Bronchial epithelial cell (primary cell): ENCODE measurements around the gene TJP2. TPM values are rescaled to one million over a fixed set of nuclear protein-coding genes. Genes with fewer than 3 reads are reported as not detected.

Source experiments
- DNase-seq: peaks from one replicate; pipeline ENCODE4 v3.0.0-alpha.2; 2010; ENCODE audit warnings: low read depth
- FAIRE-seq: peaks from 2 replicates; lab custom pipeline; 2011; peaks lifted over from hg19 to GRCh38; lab: Jason Lieb, UNC
- H3K27me3 ChIP-seq: 2 replicates; pipeline ENCODE4 v1.5.1; 2011; ENCODE audit warnings: low read length; ENCODE audit not compliant: control insufficient read depth, insufficient read depth
- H3K36me3 ChIP-seq: 2 replicates; pipeline ENCODE4 v1.5.1; 2011; ENCODE audit warnings: low read length; ENCODE audit not compliant: control insufficient read depth, insufficient read depth
- H3K4me3 ChIP-seq: 2 replicates; pipeline ENCODE4 v1.5.1; 2011; ENCODE audit warnings: mild to moderate bottlenecking, low read depth, low read length, control low read depth
- total RNA-seq: library from RNA; depleted of rRNA; stranded (reverse); fragments of >200 nt; gene quantifications from 2 replicates; pipeline ENCODE4 v1.2.1, GENCODE V29; 2014
- TF ChIP-seq, protein P1 (sequence below): IDR thresholded peaks from 2 replicates; pipeline ENCODE4 v1.5.1; 2011; ENCODE audit warnings: mild to moderate bottlenecking, moderate library complexity, low read length, control low read depth, inconsistent platforms; ENCODE audit not compliant: insufficient read depth, severe bottlenecking

Gene TJP2
- 80.3 and 85.6 TPM in 2 replicates for total RNA-seq

DNA sequence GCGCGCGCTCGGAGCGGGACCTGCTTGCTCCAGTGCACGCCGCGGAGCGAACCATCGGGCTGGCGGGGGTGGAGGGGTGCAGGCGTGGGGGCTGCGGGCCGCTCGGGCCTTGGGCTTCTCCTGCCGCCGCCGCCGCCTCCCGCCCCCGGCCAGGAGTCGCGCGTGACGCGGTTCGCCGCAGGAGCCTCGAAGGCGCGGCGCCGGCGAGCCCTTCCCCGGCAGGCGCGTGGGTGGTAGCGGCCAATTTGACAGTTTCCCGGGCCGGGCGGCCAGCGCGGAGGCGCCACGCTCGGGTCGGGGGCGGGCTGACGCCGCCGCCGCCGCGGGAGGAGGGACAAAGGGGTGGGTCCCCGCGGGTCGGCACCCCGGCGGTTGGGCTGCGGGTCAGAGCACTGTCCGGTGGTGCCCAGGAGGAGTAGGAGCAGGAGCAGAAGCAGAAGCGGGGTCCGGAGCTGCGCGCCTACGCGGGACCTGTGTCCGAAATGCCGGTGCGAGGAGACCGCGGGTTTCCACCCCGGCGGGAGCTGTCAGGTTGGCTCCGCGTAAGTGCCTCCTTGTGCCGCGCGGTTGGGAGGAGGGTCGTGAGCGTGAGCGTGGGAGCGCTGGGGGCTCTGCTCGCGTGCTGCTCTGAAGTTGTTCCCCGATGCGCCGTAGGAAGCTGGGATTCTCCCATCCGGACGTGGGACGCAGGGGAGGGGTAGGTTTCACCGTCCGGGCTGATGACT lies at the start of gene TJP2:
TSS of gene TJP2 (plus strand) at position 387 of the 725 bp plus-strand sequence. CDS start at position 483, 96 bp downstream.
- H3K27me3 ChIP-seq: no peaks in the 10 kb centered on the region
- DNase-seq: peak; percentile 67
- TF ChIP-seq, protein P1, sequence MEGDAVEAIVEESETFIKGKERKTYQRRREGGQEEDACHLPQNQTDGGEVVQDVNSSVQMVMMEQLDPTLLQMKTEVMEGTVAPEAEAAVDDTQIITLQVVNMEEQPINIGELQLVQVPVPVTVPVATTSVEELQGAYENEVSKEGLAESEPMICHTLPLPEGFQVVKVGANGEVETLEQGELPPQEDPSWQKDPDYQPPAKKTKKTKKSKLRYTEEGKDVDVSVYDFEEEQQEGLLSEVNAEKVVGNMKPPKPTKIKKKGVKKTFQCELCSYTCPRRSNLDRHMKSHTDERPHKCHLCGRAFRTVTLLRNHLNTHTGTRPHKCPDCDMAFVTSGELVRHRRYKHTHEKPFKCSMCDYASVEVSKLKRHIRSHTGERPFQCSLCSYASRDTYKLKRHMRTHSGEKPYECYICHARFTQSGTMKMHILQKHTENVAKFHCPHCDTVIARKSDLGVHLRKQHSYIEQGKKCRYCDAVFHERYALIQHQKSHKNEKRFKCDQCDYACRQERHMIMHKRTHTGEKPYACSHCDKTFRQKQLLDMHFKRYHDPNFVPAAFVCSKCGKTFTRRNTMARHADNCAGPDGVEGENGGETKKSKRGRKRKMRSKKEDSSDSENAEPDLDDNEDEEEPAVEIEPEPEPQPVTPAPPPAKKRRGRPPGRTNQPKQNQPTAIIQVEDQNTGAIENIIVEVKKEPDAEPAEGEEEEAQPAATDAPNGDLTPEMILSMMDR: no peak
- H3K36me3 ChIP-seq: no peaks in the 10 kb centered on the region
- peak within 1 kb of the TSS; percentile 70 for H3K4me3 ChIP-seq
- FAIRE-seq: no peak

DNA sequence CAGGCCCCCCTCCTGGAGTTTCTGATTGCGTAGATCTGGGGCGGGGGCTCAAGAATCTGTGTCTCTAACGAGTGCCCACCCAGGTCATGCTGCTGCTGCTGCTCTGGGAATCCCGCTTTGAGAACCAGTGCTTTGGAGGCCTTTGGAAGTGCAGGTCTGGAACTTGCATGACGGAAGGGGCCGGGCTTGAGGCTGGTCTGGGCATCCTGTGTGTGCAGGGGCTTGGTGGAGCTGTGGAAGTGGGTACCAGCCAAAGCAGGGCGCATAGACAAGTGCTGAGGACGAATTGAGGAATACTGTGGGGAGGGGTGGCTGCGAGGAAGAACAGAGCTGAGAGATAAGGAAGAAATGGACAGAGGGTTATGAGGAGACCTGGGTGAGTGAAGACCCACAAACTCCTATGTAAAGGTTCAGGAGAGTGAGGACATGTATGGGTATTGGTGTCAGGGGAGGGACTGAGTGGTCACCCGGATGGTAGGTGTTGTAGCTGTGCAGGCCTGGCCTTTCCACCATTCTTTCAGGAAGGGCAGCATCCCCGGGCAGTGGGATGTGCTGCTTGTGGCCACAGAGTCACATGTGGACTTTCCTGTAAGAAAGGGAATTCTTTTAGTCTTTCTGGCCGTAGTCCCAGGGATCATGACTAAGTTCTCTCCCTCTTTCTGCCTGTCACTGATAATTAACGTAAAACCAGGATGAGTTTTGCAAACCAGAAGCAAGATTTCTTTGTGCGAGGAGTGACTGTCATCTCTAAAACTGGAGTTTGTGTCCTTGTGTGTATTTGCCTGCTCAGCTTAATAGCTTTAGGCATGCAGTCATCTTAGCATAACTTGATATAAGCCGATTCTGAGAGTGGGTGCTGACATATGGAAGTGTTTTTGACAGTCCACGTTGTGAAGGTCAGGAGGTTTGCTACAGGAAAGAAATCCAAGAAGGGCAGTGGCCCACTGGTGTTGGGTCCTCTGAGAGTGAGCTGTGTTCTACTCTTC lies 43.3 kb upstream of the TJP2 start:
- Histone ChIP-seq H3K36me3 (no peaks in the 10 kb centered on the region), H3K27me3 (no peaks in the 10 kb centered on the region), H3K4me3 (no peak overlapping the region)
- FAIRE-seq: peak; percentile 81
- DNase-seq: peak; percentile 79
- TF ChIP-seq, protein P1: no peak

DNA sequence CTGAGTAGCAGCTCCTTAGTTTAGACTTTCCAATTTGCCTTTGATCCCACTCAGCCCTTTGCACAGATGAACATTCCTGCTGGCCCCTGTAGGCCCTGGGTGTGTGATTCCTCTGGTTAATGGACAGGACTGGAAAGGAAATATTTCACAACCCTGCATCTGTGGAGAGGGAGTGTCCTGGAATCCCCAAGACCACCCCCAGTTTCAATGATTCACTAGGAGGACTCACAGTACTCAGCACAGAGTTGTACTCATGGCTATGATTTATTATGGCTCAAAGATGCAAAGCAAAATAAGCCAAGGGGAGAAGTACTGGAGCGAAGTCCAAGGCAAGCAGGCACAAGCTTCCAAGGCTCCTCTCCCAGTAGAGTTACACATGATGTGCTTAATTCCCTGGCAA lies 42.4 kb upstream of the TJP2 start:
- Histone ChIP-seq H3K27me3 (no peaks in the 10 kb centered on the region), H3K4me3 (no peak overlapping the region), H3K36me3 (no peaks in the 10 kb centered on the region)
- DNase-seq (peak; percentile 100), FAIRE-seq (peak; percentile 13)
- TF ChIP-seq, protein P1: no peak

DNA sequence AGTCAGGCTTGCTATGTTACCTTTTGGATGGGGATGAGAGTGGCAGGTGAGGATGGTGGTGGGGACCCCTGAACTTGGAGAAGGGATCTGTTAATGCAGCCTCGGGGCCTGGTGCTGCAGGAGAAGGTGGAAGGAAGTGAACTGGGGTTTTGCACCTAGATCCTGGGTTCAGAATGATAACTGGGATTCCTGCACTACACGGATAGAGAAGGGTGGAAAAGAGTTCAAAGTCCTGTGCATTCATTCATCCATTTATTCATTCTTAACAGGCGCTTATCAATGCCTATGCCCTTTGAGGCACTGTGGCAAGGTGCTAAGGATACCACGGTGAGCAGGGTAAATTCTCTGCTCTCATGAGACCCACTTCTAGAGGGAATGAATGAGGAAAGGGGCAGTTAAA lies 41.7 kb upstream of the TJP2 start:
- Histone ChIP-seq H3K4me3 (no peak overlapping the region), H3K27me3 (no peaks in the 10 kb centered on the region), H3K36me3 (no peaks in the 10 kb centered on the region)
- FAIRE-seq (no peak), DNase-seq (no peak)
- TF ChIP-seq, protein P1: no peak

DNA sequence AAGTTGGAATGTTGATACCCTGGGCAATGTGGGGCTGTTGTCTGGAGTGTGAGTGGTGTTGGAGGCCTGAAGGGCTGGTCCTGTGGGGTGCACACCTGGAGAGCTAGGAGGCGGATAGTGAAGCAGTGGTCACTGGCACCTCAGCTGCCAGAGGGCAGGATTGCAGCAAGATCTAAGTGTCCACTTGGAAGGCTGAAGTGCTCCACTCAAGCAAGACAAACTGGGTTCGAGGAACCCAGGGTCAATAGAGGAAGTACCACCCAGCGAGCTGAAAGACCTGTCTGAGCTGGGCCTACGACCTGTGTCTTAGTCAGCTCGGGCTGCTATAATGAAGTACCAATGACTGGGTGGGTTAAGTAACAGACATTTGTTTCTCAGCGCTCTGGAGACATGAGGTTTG lies 39.7 kb upstream of the TJP2 start:
- FAIRE-seq (no peak), DNase-seq (no peak)
- Histone ChIP-seq H3K4me3 (no peak overlapping the region), H3K36me3 (peaks cover 2% of the 10 kb centered on the region), H3K27me3 (no peaks in the 10 kb centered on the region)
- TF ChIP-seq, protein P1: no peak
